Stimulated activated CD8-positive, alpha-beta memory T cell treated with anti-CD3 and anti-CD28 coated beads, Interleukin-2, amount 100 ng/mL, for 1 hour (primary cell): ENCODE results near the gene NKAIN2.
"Not testable (repeated sequence)": the region's sequence is repeated elsewhere in the genome, so short reads cannot be mapped to it uniquely, and the experiment has no call there.

ENCODE experiments used
- DNase-seq, 2 donors: peaks; one replicate each; pipeline ENCODE4 v3.0.0-alpha.2; 2020; ENCODE audit warnings: low read depth in 2 of 2

Gene NKAIN2

GRCh38 chr6:124436803-124437202, 633.1 kb downstream of the NKAIN2 start:
- DNase-seq: no peak

GRCh38 chr6:124438546-124439065, 634.9 kb downstream of the NKAIN2 start:
- DNase-seq: no peak

- no peak for DNase-seq
Measured at GRCh38 chr6:124441450-124441849, 637.8 kb downstream of the NKAIN2 start.

- no peak for DNase-seq
Measured at GRCh38 chr6:124443541-124443940, 639.9 kb downstream of the NKAIN2 start.

GRCh38 chr6:124445581-124445980, 641.9 kb downstream of the NKAIN2 start:
- DNase-seq: no peak

- no peak for DNase-seq
Measured at GRCh38 chr6:124446961-124447360, 643.3 kb downstream of the NKAIN2 start.

GRCh38 chr6:124459268-124459667, 655.6 kb downstream of the NKAIN2 start:
- DNase-seq: no peak

- DNase-seq: no peak
Measured at GRCh38 chr6:124462750-124463149, 659.1 kb downstream of the NKAIN2 start.

GRCh38 chr6:124463271-124463670, 659.6 kb downstream of the NKAIN2 start:
- no peak for DNase-seq

- not testable (repeated sequence) for DNase-seq
Measured at GRCh38 chr6:124464600-124464999, 660.9 kb downstream of the NKAIN2 start.

GRCh38 chr6:124466949-124467348, 663.3 kb downstream of the NKAIN2 start:
- DNase-seq: no peak

GRCh38 chr6:124467366-124467765, 663.7 kb downstream of the NKAIN2 start:
- no peak for DNase-seq

- DNase-seq: no peak
Measured at GRCh38 chr6:124470803-124471202, 667.1 kb downstream of the NKAIN2 start.

GRCh38 chr6:124475176-124475575, 671.5 kb downstream of the NKAIN2 start:
- DNase-seq: no peak

GRCh38 chr6:124478906-124479305, 675.2 kb downstream of the NKAIN2 start:
- no peak for DNase-seq

GRCh38 chr6:124479991-124480430, 676.3 kb downstream of the NKAIN2 start:
- no peak for DNase-seq

- no peak for DNase-seq
Measured at GRCh38 chr6:124482071-124482491, 678.4 kb downstream of the NKAIN2 start.

- no peak for DNase-seq
Measured at GRCh38 chr6:124487623-124488431, 684.2 kb downstream of the NKAIN2 start.

GRCh38 chr6:124490122-124490521, 686.5 kb downstream of the NKAIN2 start:
- DNase-seq: no peak

- DNase-seq: no peak
Measured at GRCh38 chr6:124493259-124493658, 689.6 kb downstream of the NKAIN2 start.

- no peak for DNase-seq
Measured at GRCh38 chr6:124494956-124495664, 691.4 kb downstream of the NKAIN2 start.

- DNase-seq: no peak
Measured at GRCh38 chr6:124495665-124496190, 692.1 kb downstream of the NKAIN2 start.

GRCh38 chr6:124496334-124496733, 692.7 kb downstream of the NKAIN2 start:
- DNase-seq: no peak
